GM19452 (cell line): ENCODE results near the gene MAP3K6.

Source experiments
- ATAC-seq: cut with Tn5 transposase; IDR thresholded peaks from one replicate; pipeline ENCODE4 v1.9.1; 2021; ENCODE audit not compliant: unreplicated experiment

MAP3K6 gene

DNA sequence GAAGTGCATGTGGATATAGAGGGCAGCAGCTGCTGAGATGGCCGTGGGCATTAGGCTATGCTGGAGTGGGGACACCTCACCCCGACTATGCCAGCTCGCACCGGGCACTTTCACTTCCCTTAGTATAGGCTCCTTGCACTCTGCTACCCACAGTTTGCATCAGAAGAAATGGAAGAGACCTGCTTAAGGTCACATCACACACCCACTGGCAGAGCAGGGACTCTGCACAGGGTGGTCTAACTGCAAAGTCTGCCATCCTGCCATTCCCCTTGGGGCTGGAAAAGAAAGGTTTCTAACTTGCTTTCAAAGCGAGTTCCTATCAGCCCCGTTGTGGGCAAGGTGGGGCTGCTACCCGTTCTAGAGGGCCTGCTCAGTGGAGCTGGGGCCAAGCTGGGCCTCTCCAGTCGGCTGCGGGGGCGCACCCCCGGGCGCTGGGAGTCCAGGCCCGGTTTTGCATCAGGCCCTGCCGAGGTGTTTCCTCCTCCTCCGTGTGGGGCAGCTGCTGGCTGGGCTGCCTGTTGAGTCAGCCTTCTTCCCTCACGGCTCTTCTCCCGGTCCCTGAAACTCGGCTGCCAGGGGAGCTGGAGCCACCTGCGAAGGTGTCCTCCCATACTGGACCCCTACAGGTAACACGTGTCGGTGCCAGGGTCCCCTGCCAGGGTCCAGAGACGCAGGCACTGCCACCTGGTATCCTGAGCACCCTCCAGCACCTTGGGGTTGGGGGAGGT, 25.1 kb downstream of the MAP3K6 start, which contains the start of gene SYTL1:
Gene SYTL1, plus strand, starts transcription at position 498 of the 728 bp plus-strand sequence. CDS start 3,313 bp downstream, outside the sequence.
- ATAC-seq: no peak

DNA sequence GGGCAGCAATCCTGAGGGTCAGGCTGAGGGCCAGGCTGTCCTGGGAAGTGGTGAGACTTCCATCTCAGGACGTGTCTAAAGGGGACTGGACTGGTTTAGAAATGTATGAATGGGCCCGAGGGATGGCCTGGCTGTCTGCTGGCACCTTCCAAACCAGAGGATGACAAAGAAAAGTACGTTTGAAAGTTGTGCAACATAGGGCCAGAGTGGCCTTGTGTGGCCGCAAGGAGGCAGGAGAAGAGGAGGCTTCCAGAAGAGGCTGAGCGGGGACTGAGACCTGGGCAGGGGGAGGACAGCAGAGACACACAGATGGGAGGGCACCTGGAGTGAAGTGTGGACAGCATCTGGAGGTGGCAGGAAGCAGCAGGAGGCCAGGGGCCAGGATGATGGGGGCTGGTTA, 27.5 kb downstream of the MAP3K6 start:
- ATAC-seq: no peak

DNA sequence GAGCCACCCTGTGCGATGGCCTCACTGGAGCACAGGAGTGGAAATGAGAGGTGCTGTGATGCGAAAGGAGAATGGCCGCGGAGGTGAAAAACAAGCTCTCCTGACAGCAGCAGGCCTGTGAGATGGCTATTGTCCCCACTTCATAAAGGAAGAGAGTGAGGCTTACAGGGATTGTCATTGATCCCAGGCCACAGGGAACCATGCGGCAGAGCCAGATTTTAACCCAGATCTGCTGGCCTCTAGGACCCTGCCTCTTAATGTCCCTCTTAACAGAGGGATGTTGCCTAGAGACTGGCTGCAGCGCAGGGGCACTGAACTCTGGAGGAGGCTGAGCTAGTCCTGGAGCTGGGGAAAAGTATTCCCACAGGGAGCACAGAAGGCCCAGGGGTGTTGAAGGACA, 28.0 kb downstream of the MAP3K6 start:
- ATAC-seq: no peak

DNA sequence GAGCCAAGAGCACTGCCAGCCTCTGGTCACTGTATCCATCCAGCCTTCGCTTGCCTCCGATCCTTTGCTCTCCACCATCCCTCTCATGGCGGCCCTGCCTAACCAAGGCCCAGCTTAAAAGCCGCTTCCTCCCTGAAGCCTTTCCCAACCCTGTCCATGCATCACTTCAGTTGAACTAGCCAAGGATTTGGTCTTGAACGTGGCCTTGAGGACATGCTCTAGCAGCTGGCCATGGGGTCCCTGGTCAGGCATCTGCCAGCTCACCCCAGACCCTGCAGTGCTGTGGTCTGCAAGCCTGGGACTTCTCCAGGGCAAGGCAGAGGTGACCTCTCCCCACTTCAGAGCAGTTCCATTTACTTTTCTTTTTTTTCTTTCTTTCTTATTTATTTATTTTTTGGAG, 30.0 kb downstream of the MAP3K6 start:
- ATAC-seq: no peak

DNA sequence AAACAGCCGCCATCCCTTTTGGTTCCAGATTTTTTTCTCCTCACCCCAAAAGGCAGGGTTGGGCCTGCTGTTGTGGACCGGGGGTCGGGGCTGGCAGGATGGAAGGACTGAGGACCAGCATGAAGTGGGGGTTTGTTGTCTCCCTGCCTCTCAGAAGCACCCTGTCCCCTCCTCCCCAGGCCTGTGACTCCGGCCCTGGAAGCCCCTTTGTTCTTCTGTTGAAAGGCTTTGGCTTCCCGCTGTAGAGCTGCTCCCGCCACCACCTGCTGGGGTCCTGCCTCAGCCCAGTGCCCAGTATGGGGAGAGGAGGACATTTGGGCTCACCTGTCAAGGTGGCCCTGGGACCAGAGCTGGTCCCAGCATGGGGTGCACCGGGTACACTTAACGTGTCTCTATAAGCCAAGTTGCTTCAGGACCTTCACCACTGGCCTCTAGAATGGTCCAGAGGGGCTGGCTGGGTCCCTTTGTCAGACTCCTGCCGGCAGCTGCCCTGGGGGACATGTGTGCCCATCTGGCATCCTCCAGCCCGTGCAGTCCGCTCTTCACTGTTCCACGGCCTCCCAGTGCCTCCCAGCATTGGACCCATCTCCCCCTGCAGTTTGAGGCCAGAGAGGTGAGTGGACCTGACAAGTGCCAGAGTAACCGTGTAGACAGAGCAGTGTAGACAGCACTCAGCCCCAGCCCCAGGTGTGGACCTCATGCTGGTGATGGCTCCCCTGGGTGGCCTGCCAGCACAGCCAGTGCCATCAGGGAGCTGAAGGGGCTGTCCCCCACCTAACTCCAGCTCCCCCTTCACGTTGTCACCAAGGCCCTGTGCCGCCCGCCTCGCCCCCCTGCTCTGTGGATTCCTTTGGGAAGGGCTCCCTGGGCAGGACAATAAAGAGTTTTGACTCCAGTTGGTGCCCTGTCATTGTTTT, 31.0 kb downstream of the MAP3K6 start:
- ATAC-seq: no peak

DNA sequence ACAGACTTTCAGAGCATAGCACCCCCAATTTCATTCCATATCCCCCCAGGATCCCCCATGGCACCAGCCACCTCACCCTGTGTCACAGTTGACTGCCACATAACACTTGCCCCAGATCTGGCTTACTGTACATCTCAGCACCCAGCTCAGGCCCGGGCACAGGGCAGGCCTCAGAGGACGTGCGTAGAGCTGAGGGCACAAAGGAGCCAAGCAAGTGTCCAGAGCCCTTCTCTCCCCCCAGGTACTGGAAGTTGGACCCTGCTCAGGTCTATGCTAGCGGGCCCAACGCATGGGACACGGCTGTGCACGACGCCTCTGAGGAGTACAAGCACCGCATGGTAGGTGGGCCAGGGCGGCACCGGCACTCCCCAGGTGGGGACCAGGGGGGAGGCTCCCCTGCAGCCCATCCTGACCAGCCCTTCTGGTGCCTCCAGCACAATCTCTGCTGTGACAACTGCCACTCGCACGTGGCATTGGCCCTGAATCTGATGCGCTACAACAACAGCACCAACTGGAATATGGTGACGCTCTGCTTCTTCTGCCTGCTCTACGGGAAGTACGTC, 33.0 kb downstream of the MAP3K6 start:
- no peak for ATAC-seq

DNA sequence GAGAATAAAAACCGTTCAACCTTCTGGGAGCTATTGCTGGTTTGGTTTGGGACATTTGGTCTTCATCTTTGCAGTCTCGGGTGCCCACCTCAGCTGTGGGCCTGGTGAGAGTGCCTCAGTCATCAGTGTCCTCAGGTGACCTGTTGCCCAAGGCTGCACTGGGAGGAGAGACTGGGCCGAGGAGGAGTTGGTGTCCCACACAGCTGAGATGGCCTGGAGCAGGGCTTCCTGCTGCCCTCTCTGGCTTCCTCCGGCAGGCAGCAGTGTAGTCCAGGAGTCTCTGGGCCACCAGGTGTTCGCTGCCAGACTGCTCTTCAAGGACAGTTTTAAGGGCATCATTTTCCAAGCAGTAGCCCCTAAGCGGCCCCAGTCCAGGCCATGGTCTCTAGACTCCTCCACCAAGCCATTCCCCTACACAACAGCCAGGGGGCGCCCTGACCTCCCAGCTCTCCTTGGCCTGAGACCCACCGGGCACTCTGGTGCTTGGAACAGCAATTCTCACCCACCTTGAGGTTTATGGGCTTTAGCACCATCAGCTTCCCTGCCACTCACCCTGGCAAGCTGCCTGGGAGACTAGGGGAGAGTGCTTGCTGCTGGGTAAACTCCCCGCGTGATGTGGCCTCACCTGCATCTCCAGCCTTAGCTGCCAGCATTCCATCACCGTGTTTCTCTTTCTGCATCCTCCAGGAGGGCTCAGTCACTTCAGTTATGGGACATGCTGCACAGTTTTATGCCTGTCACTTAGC, 34.1 kb downstream of the MAP3K6 start:
- no peak for ATAC-seq

DNA sequence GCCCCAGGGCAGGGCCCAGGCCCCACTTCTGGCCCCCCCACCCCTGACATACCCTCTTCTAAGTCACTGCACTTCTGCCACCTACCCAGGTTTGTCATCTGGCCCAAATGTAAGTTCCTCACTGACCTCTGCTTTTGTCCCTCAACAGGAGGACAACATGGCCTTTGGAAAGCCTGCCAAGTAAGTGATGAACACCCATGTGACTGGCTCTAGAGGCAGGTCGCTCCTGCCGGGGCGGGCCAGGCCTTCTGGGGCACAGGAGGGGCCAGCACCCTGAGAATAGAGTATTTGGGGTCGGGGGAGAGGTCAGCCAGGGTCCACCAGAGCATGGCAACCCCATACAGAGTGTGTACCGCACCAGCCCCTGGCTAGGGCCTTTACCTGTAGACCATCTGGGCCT, 34.8 kb downstream of the MAP3K6 start:
- no peak for ATAC-seq

DNA sequence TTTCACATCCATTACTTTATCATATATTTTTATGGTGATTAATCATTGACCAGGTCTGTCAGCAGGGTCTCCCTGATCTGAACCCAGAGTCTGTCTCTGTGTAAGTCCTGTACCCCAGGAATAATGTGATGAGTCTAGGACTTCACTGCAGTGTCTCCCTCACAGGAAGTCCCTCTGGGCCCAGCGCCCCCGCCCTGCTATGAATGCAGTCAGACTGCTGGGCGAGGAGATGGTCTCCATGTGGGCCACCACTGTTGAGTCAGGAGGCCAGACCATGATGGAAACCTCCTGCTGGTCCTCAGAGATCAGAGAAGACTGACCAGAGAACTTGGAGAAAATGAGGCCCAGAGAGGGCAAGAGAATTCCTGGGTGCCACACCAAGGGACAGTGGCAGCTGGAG, 35.3 kb downstream of the MAP3K6 start:
- no peak for ATAC-seq

DNA sequence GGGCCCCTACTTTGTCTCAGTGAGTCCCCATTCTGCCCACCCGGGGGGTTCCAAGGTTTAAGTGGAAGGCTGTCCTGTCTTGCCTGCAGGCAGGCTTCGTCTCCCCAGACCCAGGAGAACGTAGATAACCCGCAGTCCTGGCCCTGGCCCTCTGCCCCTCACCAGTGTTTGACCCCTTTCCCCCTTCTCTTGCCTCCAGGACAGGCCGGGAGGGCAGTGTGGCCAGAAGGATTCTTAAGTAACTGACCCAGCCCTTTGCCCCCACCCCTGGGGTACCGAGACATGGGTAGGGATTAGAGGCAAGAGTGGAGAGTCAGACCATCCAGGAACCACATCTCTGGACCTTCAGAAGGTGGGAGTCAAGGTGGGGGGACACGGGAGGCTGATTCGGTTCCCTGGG, 36.0 kb downstream of the MAP3K6 start:
- no peak for ATAC-seq

DNA sequence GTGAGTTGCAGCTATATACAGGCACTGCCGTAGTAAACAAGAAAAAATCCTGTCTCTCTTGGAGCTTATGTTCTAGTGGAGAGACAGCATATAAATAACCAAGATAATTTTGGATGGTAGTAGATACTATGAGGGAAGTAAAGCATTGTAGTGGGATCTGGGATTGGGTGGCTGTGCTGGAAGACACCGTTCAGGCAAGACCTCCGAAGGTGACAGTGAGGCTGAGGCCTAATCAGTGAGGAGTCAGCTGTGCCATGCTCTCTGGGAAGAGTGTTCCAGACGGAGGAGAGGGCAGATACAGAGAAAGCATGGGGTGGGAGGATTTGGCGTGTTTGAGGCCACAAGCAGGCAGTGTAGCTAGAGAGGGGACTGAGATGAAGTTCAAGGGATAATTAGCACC, 38.8 kb downstream of the MAP3K6 start:
- ATAC-seq: no peak

DNA sequence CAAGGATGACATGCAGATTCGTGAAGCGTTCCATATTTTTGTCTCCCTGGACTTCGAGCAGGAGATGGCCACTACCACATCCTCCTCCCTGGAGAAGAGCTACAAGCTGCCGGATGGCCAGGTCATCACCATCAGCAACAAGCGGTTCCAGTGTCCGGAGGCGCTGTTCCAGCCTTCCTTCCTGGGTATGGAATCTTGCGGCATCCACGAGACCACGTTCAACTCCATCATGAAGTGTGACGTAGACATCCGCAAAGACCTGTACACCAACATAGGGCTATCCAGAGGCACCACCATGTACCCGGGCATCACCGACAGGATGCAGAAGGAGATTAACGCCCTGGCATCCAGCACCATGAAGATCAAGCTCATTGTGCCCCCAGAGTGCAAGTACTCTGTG, 41.5 kb downstream of the MAP3K6 start:
- ATAC-seq: no peak

DNA sequence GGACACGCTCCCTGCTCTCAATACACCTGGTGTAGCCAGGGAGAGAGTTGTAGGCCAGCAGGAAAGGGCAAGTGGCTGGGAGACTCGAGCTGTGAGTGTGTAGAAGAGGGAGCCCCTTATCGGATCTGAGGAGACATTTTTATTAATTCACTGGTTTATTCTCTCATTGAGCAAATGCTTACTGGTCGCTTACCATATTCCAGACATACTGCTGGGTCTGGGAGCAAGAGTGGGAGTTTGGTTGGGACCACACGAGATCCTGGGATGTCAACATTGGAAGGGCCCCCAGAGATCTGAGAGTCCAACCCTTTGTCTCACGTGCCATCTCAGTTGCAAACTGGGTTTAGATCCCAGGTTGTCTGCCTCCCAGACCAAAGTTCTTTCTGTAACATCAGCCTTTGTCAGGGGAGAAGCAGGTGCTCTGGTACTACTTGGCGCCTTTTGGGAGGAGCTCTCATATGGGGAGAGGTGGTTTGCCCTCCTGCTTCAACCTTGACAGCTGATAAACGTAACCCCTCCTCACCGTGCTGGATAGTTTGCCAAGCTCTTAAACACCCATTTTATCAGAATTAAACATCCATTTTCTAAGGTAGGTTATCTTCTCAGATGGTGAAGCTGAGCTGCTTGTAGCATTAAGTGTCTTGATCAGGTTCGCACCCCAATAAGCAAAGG, 44.1 kb downstream of the MAP3K6 start:
- ATAC-seq: no peak

DNA sequence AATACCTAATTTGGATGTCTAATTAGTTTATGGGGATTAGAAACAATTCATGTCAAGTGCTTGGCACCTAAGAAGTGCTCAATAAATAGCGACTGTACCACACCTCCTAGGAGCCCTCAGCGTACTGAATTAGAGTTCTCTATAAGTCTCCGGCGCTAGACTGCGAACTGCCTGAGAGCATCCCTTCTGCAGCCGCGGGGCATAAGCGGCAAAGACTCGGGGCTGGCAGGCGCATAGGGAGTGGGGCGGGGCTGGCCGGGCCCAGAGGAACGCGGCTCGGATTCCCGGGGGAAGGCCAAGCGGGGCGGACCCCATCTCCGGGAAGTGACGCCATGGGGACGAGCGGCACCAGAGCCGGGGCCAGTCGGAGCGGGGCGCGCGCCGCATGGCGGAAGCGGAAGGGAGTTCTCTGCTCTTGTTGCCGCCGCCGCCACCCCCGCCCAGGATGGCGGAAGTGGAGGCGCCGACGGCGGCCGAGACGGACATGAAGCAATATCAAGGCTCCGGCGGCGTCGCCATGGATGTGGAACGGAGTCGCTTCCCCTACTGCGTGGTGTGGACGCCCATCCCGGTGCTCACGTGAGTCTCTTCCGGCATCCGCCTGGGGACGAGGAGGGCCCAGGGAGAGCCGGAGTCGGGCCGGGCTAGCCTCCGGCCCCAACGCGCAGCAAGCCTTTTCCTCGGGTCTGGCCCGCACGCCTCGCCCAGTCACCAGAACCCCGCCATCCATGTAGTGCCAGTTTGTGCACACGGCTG, 44.8 kb downstream of the MAP3K6 start, which contains the start of gene TMEM222:
Gene TMEM222, plus strand, starts transcription at position 351 of the 756 bp plus-strand sequence. Its CDS starts 35 bp downstream, at position 386.
- peak; percentile 90 for ATAC-seq

DNA sequence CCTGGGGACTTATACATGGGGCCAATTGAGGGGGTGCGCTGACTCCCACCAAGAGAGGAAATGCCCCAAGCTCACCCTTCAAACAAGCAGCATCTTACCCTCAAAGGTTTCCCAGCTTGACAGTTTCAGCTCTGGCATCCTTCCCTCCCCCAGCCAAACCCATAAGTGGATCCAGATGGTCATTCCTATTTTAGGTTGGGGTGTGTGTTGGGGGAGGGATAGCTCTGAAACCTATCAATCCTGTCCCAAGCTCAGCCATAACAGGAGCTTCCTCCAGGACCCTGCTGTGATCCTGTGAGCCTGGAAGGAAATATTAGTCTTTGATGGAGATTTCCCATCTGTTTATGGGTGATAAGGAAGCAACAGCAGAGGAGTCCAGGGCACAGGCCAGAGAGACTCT, 48.2 kb downstream of the MAP3K6 start:
- ATAC-seq: no peak

DNA sequence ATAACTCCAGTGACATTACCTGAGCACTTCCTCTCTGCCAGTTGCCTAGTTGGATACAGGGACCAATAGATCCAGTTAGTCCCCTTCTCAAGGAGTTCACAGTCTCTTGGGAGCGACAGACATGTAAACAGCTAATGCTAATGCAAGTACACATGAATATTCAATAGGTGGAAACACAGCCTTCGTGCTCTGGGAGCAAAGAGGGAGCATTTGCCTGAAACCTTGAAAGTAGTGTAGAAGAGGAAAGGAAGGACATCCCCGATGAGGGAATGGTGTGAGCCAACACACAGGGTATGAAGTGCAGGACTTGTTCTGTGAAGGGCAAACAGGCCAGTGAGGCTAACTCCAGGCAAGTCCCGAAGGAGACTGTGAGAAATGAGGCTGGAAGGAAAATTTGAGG, 48.6 kb downstream of the MAP3K6 start:
- ATAC-seq: no peak

DNA sequence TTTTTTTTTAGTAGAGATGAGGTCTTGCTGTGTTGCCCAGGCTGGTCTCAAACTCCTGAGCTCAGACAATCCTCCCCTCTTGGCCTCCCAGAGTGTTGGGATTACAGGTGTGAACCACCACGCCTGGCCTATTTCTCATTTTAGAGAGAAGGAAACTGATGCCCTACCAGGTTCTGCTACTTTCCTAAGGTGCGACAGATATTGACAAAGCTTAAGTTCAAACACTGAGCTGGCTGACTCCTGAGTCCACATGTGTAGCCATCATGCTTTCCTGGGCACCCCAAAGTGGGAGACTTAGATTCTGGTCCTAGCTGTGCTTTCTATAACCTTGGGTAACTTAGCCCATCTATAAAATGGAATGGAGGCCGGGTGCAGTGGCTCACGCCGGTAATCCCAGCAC, 49.9 kb downstream of the MAP3K6 start:
- ATAC-seq: no peak

DNA sequence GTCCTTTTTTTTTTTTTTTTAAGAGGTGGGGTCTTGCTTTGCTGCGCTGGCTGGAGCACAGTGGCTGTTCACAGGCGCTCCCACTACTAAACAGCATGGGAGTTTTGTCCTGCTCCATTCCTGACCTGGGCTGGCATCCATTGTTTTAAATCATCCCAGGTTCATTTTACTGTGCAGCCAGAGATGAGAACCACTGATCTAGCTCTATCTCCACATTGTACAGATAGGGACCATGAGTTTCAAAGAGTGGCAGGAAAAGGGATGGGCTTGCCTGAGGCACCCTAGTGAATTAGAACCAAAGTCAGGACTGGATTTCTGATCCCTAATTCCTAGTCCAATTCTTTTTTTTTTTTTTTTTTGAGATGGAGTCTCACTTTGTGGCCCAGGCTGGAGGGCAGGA, 52.0 kb downstream of the MAP3K6 start:
- no peak for ATAC-seq

DNA sequence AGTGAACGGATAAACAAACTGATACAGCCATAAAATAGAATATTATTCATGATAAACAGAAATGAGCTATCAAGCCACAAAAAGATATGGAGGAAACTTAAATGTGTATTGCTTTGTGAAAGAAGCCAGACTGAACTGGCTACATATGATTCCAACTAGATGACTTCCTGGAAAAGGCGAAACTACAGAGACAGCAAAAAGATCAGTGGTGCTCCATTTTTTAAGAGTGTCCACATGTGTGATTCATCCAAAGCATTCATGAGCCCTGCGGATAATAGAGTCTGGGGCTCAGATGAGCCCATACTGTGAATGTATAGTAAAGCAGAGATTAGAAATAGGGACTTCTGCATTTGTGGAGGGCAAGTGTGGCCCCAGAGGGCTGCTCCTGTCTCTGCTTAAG, 52.6 kb downstream of the MAP3K6 start:
- ATAC-seq: no peak
